GM23248 (cell line): ENCODE results near the gene PDYN.

Source experiments
- EZH2 ChIP-seq: fragments of 200-600 bp; sonication (generic); IDR thresholded peaks from 2 replicates; pipeline ENCODE4 v1.6.1; 2018; ENCODE audit warnings: antibody characterized with exemption, mild to moderate bottlenecking; ENCODE audit not compliant: insufficient read depth, poor library complexity, severe bottlenecking
- EZH2phosphoT487 ChIP-seq: fragments of 200-600 bp; sonication (generic); IDR thresholded peaks from 2 replicates; pipeline ENCODE4 v1.6.1; 2018; ENCODE audit warnings: antibody characterized with exemption, moderate library complexity, mild to moderate bottlenecking, low read depth; ENCODE audit not compliant: insufficient read depth

DNA sequence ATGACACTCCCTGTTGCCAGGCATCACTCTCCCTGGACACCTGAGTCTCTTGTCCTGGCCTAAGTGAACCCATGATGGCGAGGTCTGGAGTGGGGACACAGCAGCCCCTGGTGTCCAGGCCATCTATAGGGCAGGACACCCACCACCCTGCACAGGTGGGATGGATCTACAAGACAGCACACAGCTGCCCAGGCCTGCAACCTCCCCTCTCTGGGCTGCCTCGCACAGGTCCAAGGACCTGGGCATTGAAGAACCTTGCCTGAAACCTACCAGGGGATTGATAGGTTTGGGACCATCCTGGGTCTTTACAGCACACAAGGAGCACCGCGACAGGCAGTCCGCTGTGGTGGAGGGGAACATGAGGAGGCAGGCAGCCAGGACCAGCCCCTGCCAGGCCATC is 11.2 kb downstream of the PDYN start:
- TF ChIP-seq EZH2 (no peak), EZH2phosphoT487 (no peak)
